GM19452 (cell line): Measurements from ENCODE around the gene KRT82.
"Not testable (repeated sequence)": the region's sequence is repeated elsewhere in the genome, so short reads cannot be mapped to it uniquely, and the experiment has no call there.

ENCODE experiments used
- ATAC-seq: cut with Tn5 transposase; IDR thresholded peaks from one replicate; pipeline ENCODE4 v1.9.1; 2021; ENCODE audit not compliant: unreplicated experiment

Gene KRT82

GRCh38 chr12:52346593-52346992 is 59.5 kb downstream of the KRT82 start:
- peak; percentile 44 for ATAC-seq

GRCh38 chr12:52345041-52345440 is 61.1 kb downstream of the KRT82 start:
- ATAC-seq, result not testable (repeated sequence)

GRCh38 chr12:52344111-52344510 is 62.0 kb downstream of the KRT82 start:
- no peak for ATAC-seq
